B cell (primary cell): ENCODE results near the gene LRBA.

Source experiments
- EZH2 ChIP-seq: IDR thresholded peaks from 2 replicates; pipeline ENCODE4 v1.6.1; 2012; ENCODE audit warnings: borderline replicate concordance, low read depth, mild to moderate bottlenecking, moderate library complexity, low read length; ENCODE audit not compliant: insufficient read depth, poor library complexity, severe bottlenecking
- TF ChIP-seq, protein P1 (sequence below): fragments of 200-600 bp; IDR thresholded peaks from one replicate; pipeline ENCODE4 v1.8.0; 2022; ENCODE audit warnings: antibody characterized with exemption, mild to moderate bottlenecking

DNA sequence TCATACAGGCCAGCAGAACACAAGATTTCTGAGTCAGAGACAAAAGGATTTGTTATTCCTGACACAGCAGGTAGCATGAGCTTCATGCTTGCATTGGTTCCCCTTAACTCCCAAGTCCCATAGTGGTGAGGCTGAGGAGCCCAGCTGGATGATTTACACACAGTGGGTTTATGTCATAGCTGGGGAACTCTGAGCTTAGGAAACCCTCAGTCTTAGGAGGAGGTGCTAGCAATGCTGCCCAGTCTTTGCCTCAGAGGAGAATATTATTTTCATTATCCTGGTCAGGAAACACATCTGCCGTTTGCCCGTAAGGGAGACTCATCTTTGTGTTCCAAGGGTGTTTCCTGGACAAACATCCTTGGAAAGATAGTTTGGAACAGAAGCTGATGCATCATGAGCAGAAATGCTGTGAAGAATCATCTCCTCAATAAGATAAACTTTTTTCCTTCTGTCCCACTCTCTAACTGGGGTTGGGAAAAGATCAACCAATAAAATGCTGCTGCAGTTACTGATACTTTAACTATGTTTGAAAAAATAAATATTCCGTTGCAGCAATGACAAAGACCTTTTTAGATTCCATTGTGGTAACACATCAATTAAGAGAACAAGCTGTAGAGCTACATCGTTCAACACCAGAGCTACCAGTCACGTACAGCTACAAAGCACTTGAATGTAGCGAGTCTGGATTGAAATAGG, 790.0 kb downstream of the LRBA start:
- TF ChIP-seq, protein P1, sequence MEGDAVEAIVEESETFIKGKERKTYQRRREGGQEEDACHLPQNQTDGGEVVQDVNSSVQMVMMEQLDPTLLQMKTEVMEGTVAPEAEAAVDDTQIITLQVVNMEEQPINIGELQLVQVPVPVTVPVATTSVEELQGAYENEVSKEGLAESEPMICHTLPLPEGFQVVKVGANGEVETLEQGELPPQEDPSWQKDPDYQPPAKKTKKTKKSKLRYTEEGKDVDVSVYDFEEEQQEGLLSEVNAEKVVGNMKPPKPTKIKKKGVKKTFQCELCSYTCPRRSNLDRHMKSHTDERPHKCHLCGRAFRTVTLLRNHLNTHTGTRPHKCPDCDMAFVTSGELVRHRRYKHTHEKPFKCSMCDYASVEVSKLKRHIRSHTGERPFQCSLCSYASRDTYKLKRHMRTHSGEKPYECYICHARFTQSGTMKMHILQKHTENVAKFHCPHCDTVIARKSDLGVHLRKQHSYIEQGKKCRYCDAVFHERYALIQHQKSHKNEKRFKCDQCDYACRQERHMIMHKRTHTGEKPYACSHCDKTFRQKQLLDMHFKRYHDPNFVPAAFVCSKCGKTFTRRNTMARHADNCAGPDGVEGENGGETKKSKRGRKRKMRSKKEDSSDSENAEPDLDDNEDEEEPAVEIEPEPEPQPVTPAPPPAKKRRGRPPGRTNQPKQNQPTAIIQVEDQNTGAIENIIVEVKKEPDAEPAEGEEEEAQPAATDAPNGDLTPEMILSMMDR: no peak
- no peak for TF ChIP-seq EZH2
